Progenitor cell of endocrine pancreas (in vitro differentiated cells): ENCODE measurements around the gene MTPN. TPM values are rescaled to one million over a fixed set of nuclear protein-coding genes. Genes with fewer than 3 reads are reported as not detected.

Experiments used
- DNase-seq: peaks from one replicate; pipeline ENCODE4 v3.0.0; 2021; ENCODE audit warnings: low spot score; ENCODE audit not compliant: unreplicated experiment
- H3K27ac Mint-ChIP-seq: 2 replicates; pipeline ENCODE4 v1.8.0; 2021; ENCODE audit warnings: mild to moderate bottlenecking, moderate library complexity, mixed read lengths
- H3K27me3 Mint-ChIP-seq: 2 replicates; pipeline ENCODE4 v1.8.0; 2021; ENCODE audit warnings: mixed read lengths
- H3K36me3 Mint-ChIP-seq: 2 replicates; pipeline ENCODE4 v1.8.0; 2022; ENCODE audit warnings: mixed read lengths; ENCODE audit not compliant: insufficient read depth
- H3K4me1 Mint-ChIP-seq: 2 replicates; pipeline ENCODE4 v1.8.0; 2021; ENCODE audit warnings: low read depth, mixed read lengths
- H3K4me3 Mint-ChIP-seq: 2 replicates; pipeline ENCODE4 v1.8.0; 2021; ENCODE audit warnings: low read depth, mild to moderate bottlenecking, moderate library complexity, mixed read lengths
- H3K9me3 Mint-ChIP-seq: 2 replicates; pipeline ENCODE4 v1.8.0; 2021; ENCODE audit warnings: low read depth, mixed read lengths
- total RNA-seq: library from RNA; stranded (reverse); gene quantifications from 2 replicates; pipeline ENCODE4 v1.2.1, GENCODE V29; 2021
- TF ChIP-seq, protein P1 (sequence below): fragments of 200-600 bp; sonication (generic); IDR thresholded peaks from one replicate; pipeline ENCODE4 v1.5.0; 2021; ENCODE audit warnings: antibody characterized with exemption, mild to moderate bottlenecking; ENCODE audit not compliant: unreplicated experiment

The MTPN gene
- total RNA-seq, 1 donor from 2014 or later = 91.6 TPM

- H3K27me3 Mint-ChIP-seq = no peaks in the 10 kb centered on the region
- no peak for DNase-seq
- TF ChIP-seq, protein P1, sequence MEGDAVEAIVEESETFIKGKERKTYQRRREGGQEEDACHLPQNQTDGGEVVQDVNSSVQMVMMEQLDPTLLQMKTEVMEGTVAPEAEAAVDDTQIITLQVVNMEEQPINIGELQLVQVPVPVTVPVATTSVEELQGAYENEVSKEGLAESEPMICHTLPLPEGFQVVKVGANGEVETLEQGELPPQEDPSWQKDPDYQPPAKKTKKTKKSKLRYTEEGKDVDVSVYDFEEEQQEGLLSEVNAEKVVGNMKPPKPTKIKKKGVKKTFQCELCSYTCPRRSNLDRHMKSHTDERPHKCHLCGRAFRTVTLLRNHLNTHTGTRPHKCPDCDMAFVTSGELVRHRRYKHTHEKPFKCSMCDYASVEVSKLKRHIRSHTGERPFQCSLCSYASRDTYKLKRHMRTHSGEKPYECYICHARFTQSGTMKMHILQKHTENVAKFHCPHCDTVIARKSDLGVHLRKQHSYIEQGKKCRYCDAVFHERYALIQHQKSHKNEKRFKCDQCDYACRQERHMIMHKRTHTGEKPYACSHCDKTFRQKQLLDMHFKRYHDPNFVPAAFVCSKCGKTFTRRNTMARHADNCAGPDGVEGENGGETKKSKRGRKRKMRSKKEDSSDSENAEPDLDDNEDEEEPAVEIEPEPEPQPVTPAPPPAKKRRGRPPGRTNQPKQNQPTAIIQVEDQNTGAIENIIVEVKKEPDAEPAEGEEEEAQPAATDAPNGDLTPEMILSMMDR = no peak
- H3K4me3 Mint-ChIP-seq = no peak overlapping the region
- H3K27ac Mint-ChIP-seq = no peak overlapping the region
- peaks cover 11% of the 10 kb centered on the region for H3K4me1 Mint-ChIP-seq
- no peaks in the 10 kb centered on the region for H3K36me3 Mint-ChIP-seq
- H3K9me3 Mint-ChIP-seq = no peaks in the 10 kb centered on the region
Observed at GRCh38 chr7:135919071-135919841, 57.9 kb downstream of the MTPN start.

GRCh38 chr7:135918134-135918533, 59.0 kb downstream of the MTPN start:
- no peaks in the 10 kb centered on the region for H3K9me3 Mint-ChIP-seq
- H3K36me3 Mint-ChIP-seq = no peaks in the 10 kb centered on the region
- DNase-seq = no peak
- TF ChIP-seq, protein P1 = no peak
- H3K4me3 Mint-ChIP-seq = no peak overlapping the region
- no peak overlapping the region for H3K27ac Mint-ChIP-seq
- no peaks in the 10 kb centered on the region for H3K27me3 Mint-ChIP-seq
- peaks cover 3% of the 10 kb centered on the region for H3K4me1 Mint-ChIP-seq

DNA sequence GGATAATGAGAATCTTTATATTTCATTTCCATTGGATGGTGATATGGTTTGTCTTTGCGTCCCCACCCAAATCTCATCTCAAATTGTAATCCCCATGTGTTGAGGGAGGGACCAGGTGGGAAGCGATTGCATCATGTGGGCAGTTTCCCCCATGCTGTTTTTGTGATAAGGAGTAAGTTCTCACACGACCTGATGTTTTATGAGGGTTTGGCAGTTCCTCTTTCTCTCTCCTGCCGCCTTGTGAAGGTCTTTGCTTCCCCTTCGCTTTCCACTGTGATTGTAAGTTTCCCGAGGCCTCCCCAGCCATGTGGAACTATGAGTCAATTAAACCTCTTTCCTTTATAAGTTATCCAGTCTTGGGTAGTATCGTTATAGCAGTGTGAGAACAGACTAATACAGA, 59.4 kb downstream of the MTPN start:
- Mint-ChIP-seq H3K4me1 (peaks cover 2% of the 10 kb centered on the region), H3K9me3 (no peaks in the 10 kb centered on the region), H3K36me3 (no peaks in the 10 kb centered on the region), H3K4me3 (no peak overlapping the region), H3K27me3 (no peaks in the 10 kb centered on the region), H3K27ac (no peak overlapping the region)
- TF ChIP-seq, protein P1 = no peak
- DNase-seq = no peak

- H3K4me3 Mint-ChIP-seq = no peak overlapping the region
Observed at GRCh38 chr7:135914346-135914745, 62.8 kb downstream of the MTPN start.

GRCh38 chr7:135913404-135913803, 63.8 kb downstream of the MTPN start:
- Mint-ChIP-seq H3K9me3 (no peaks in the 10 kb centered on the region), H3K27me3 (no peaks in the 10 kb centered on the region), H3K4me1 (no peaks in the 10 kb centered on the region), H3K36me3 (no peaks in the 10 kb centered on the region), H3K27ac (no peak overlapping the region), H3K4me3 (no peak overlapping the region)
- TF ChIP-seq, protein P1 = no peak
- no peak for DNase-seq

More at GRCh38 chr7:135914346-135914745, 62.8 kb downstream of the MTPN start:
- no peak for DNase-seq
- Mint-ChIP-seq H3K4me1 (peaks cover 2% of the 10 kb centered on the region), H3K9me3 (no peaks in the 10 kb centered on the region), H3K27ac (no peak overlapping the region), H3K27me3 (no peaks in the 10 kb centered on the region), H3K36me3 (no peaks in the 10 kb centered on the region)
- TF ChIP-seq, protein P1 = no peak
